Right atrium auricular region (tissue), 2 donors: ENCODE results near the gene SEMA4D. TPM values are rescaled to one million over a fixed set of nuclear protein-coding genes. Genes with fewer than 3 reads are reported as not detected.

Source experiments
- DNase-seq: peaks from one replicate; pipeline ENCODE4 v3.0.0-alpha.2; 2019; ENCODE audit warnings: low spot score
- H3K27ac ChIP-seq, 2 donors: fragments of 200-600 bp; sonication (generic); 1 replicate in 1 of 2; 2 replicates in 1 of 2; pipeline ENCODE4 v1.5.1; 2016 to 2019
- H3K27me3 ChIP-seq, 2 donors: fragments of 200-600 bp; sonication (generic); one replicate each; pipeline versions ENCODE4 v1.5.1 to v1.6.0; 2017 to 2019
- H3K36me3 ChIP-seq: fragments of 200-600 bp; sonication (generic); one replicate; pipeline ENCODE4 v1.5.1; 2016
- H3K4me1 ChIP-seq, 2 donors: fragments of 200-600 bp; sonication (generic); one replicate each; pipeline versions ENCODE4 v1.5.1 to v1.6.0; 2017 to 2019
- H3K4me3 ChIP-seq, 2 donors: fragments of 200-600 bp; sonication (generic); 1 replicate in 1 of 2; 2 replicates in 1 of 2; pipeline ENCODE4 v1.5.1; 2017 to 2019; ENCODE audit warnings: mild to moderate bottlenecking in 1 of 2, moderate library complexity in 1 of 2
- H3K9me3 ChIP-seq, 2 donors: fragments of 200-600 bp; sonication (generic); one replicate each; pipeline ENCODE4 v1.5.1; 2019
- total RNA-seq, 2 donors: library from RNA; depleted of rRNA; stranded (reverse); fragments of >200 nt; gene quantifications; one replicate each; pipeline ENCODE4 v1.1.0, GENCODE V29; 2016
- TF ChIP-seq, protein P1 (sequence below), 2 donors: fragments of 200-600 bp; sonication (generic); IDR thresholded peaks; one replicate each; pipeline ENCODE4 v1.5.1; 2019; ENCODE audit warnings: antibody characterized with exemption in 2 of 2

The SEMA4D gene
- total RNA-seq, 2 donors from 2014 or later = 14.6 to 22.1 TPM

DNA sequence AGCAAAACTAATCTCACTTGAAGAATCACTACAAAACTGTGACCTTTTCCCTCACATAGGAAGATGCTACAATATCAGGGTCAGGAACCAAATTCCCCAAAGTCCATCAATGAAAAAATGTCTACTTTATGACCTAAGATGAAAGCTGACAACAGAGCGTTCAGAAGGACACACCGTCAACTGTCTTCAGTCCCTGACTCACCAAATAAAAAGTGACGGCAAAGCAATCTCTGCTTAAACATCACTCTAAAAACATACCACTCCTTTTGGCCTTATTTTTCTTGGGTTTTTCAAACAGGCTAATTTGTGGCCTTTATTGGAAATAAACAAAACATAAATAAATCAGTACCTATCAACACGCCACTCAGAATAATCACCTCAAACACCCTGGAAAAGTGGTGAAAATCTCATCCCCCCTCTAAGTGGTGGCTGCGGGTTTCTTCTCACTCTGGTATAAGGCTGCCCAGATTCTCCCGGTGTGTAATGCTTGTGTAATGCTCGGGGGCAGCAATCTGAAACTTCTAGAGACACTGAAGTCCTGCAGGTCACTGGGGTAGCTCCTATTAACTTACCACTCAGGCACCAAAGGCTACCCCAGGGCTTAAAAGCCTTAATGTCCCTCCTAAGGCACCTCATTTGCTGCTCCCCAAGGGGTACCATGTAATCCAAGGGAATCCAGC, 29.5 kb downstream of the SEMA4D start:
- Histone ChIP-seq H3K27ac (no peak overlapping the region), H3K9me3 (no peaks in the 10 kb centered on the region), H3K4me3 (no peak overlapping the region), H3K36me3 (no peaks in the 10 kb centered on the region), H3K4me1 (no peaks in the 10 kb centered on the region), H3K27me3 (no peaks in the 10 kb centered on the region)
- DNase-seq = no peak
- TF ChIP-seq, protein P1, sequence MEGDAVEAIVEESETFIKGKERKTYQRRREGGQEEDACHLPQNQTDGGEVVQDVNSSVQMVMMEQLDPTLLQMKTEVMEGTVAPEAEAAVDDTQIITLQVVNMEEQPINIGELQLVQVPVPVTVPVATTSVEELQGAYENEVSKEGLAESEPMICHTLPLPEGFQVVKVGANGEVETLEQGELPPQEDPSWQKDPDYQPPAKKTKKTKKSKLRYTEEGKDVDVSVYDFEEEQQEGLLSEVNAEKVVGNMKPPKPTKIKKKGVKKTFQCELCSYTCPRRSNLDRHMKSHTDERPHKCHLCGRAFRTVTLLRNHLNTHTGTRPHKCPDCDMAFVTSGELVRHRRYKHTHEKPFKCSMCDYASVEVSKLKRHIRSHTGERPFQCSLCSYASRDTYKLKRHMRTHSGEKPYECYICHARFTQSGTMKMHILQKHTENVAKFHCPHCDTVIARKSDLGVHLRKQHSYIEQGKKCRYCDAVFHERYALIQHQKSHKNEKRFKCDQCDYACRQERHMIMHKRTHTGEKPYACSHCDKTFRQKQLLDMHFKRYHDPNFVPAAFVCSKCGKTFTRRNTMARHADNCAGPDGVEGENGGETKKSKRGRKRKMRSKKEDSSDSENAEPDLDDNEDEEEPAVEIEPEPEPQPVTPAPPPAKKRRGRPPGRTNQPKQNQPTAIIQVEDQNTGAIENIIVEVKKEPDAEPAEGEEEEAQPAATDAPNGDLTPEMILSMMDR (IDR thresholded peaks at IDR 0.05) = no peak

GRCh38 chr9:89467278-89467625, 30.7 kb downstream of the SEMA4D start:
- Histone ChIP-seq H3K4me1 (no peaks in the 10 kb centered on the region), H3K27me3 (no peaks in the 10 kb centered on the region), H3K36me3 (no peaks in the 10 kb centered on the region), H3K4me3 (no peak overlapping the region), H3K9me3 (no peaks in the 10 kb centered on the region), H3K27ac (no peak overlapping the region)
- DNase-seq = no peak
- TF ChIP-seq, protein P1 (IDR thresholded peaks at IDR 0.05) = no peak

DNA sequence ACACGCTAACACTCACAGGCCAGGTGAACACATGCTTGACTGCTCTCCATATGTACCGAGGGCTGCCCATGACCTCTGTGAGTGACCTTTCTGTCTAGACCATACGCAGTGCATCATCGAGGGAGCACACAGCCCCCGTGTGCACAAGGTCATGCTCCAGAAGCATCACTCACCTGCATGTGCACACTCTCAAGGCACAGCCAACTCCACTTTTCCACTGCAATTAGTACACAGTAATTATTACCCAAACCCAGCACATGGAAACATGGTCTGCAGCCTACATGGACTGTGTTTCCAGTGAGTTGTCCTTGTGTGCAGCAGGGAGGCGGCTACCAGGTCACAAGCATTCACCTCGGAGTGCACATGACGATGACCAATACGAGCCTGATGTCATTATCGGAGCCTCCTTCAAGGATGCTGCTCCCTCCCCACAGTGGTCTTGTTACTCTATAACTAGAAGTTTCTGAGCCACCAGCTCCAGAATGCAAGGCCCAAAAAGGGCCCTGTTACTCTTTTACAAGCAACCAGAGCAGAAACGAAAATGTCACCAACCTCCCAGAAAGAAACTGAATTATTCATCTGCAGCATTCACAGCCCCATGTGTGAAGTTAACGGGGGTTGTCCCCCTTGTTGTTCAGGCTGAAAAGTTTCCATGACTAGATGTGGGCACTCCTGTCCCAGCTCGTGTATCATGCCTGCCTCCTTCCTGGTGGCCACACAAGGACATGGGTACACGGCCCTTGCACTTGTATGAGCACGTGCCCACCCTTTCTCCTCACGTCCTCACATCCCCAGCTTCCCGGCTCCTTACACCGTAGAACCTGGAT, 31.2 kb downstream of the SEMA4D start:
- Histone ChIP-seq H3K4me3 (no peak overlapping the region), H3K27ac (no peak overlapping the region), H3K4me1 (no peaks in the 10 kb centered on the region), H3K36me3 (no peaks in the 10 kb centered on the region), H3K27me3 (no peaks in the 10 kb centered on the region), H3K9me3 (no peaks in the 10 kb centered on the region)
- TF ChIP-seq, protein P1 (IDR thresholded peaks at IDR 0.05) = no peak
- no peak for DNase-seq

DNA sequence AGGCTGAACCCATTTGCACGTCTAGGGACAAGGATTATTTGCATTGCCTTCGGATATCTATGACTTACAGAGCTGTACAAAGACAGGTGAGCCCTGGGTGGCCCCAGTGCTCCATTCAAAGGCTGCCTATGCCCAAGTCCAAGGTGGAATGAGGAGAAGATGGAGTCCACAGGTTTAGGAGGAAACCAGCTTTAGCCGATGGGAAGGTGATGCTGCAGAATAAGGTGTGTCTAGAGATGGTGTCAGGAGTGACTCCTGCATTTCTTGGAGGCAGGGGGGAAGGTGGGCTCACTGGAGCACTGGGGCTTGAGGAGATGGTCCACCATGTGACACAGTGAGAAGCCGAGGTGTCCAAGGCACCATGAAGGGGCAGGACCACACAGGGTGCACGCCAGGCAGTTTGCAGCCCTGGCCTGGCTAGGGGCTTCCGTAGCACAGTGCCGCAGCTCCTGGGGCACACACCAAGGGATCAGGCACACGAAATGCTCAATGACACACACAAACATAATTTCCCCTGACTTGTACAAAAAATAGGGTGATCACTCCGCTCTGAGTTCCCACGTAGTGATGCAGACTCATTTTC, 32.1 kb downstream of the SEMA4D start:
- Histone ChIP-seq H3K27ac (no peak overlapping the region), H3K4me1 (peaks cover 0 to 4% of the 10 kb centered on the region in 2 donors)
- TF ChIP-seq, protein P1 (IDR thresholded peaks at IDR 0.05) = no peak

DNA sequence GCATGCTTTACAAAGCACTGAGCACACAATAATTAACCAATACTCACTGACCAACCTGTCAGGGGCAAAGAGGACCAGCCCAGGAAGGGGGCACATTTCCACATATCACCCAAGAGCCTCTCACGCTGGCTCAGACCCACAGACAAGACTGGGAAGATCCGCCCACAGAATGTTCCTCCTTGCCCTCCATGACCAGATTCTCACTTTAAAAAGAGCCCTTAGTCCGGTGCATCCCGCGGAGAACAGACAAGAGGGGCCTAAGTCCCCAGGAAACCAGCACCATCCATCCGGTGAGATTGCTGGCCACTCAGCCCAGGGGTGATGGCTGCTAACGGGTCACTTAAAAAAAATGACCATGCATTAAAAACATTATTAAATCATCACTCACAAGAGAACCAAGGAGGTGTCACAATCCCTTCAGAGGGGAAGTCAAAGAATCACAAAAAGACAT, 32.9 kb downstream of the SEMA4D start:
- Histone ChIP-seq H3K9me3 (no peaks in the 10 kb centered on the region), H3K4me3 (no peak overlapping the region), H3K27me3 (no peaks in the 10 kb centered on the region), H3K27ac (no peak overlapping the region), H3K4me1 (peaks cover 0 to 4% of the 10 kb centered on the region in 2 donors), H3K36me3 (no peaks in the 10 kb centered on the region)
- DNase-seq = no peak
- TF ChIP-seq, protein P1 (IDR thresholded peaks at IDR 0.05) = no peak

More for the DNA sequence above, 32.1 kb downstream of the SEMA4D start:
- no peak for DNase-seq
- Histone ChIP-seq H3K9me3 (no peaks in the 10 kb centered on the region), H3K4me3 (no peak overlapping the region), H3K36me3 (no peaks in the 10 kb centered on the region), H3K27me3 (no peaks in the 10 kb centered on the region)
